ENCODE data around the gene TULP4. TPM values are rescaled to one million over a fixed set of nuclear protein-coding genes. Genes with fewer than 3 reads are reported as not detected.
"Not testable (repeated sequence)": the region's sequence is repeated elsewhere in the genome, so short reads cannot be mapped to it uniquely, and the experiment has no call there.

TULP4 gene
- total and polyA plus RNA-seq, 4 experiments from 2014 or later: 14.8 to 94.1 (median 63.6) TPM

DNA sequence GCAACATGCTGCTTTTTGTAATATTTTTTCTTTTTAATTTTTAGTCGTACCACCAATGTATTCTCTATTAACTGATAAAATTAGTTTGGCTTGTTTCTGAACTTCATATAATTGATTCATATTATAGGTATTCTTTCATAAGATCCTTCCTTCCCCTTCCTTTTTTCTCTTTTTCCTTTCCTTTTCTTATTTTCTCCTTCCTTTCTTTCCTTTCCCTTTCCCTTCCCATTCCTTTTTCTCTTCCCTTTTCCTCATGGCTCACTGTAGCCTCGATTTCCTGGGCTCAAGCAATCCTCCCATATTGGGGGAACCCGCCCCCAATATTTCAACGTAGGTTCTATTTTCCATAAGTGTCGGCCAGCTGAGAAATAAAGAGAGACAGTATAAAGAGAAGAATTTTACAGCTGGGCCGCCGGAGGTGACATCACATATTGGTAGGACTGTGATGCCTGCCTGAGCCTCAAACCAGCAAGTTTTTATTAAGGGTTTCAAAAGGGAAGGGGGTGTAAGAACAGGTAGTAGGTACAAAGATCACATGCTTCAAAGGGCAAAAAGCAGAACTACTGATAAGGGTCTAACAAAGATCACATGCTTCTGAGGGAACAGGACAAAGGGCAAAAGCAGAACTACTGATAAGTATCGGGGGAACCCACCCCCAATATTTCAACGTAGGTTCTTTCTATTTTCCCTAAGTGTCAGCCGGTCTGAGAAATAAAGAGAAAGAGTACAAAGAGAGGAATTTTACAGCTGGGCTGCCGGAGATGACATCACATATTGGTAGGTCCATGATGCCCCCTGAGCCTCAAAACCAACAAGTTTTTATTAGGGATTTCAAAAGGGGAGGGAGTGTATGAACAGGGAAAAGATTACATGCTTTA lies 16.1 kb upstream of the TULP4 start:
- peak overlapping the region in 4 of 7 donors; percentile 4 to 78 (median 38) for H3K27ac Mint-ChIP-seq
- peaks cover 6 to 15% (median 12%) of the 10 kb centered on the region in 4 donors for H3K4me1 Mint-ChIP-seq
- H3K4me3 ChIP-seq (ENCODE audit: low read length in 2 of 2); DNase-seq; H3K27ac ChIP-seq (ENCODE audit: low read depth, low read length); H3K27me3 ChIP-seq (ENCODE audit: insufficient read depth, low read length); H3K9me3 ChIP-seq (ENCODE audit: control insufficient read depth in 1 of 2, low read length in 2 of 2); H3K4me3 Mint-ChIP-seq; H3K27me3 Mint-ChIP-seq; H3K36me3 ChIP-seq (ENCODE audit: insufficient read depth, low read length); POLR2A ChIA-PET (ENCODE audit: partially characterized antibody); intact Hi-C loops (cut with micrococcal nuclease); CTCF ChIA-PET (ENCODE audit: partially characterized antibody): not testable (repeated sequence)
- peaks cover 11% of the 10 kb centered on the region for H3K4me1 ChIP-seq (ENCODE audit: insufficient read depth, low read length)
- peaks cover 41 to 51% of the 10 kb centered on the region in 2 donors for H3K36me3 Mint-ChIP-seq
- peaks cover 0 to 25% (median 19%) of the 10 kb centered on the region in 8 donors for H3K9me3 Mint-ChIP-seq

DNA sequence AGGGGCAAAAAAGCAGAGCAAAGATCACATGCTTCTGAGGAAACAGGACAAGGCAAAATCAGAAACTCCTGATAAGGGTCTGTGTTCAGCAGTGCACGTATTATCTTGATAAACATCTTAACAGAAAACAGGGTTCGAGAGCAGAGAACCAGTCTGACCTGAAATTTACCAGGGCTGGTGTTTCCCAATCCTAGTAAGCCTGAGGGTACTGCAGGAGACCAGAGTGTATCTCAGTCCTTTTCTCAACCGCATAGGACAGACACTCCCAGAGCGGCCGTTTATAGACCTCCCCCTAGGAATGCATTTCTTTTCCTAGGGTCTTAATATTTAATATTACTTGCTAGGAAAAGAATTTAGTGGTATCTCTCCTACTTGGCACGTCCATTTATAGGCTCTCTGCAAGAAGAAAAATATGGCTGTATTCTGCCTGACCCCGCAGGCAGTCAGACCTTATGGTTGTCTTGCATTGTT lies 15.4 kb upstream of the TULP4 start:
- H3K27me3 ChIP-seq (ENCODE audit: insufficient read depth, low read length); H3K4me3 ChIP-seq (ENCODE audit: low read length in 2 of 2); H3K27me3 Mint-ChIP-seq; H3K4me3 Mint-ChIP-seq; intact Hi-C loops (cut with micrococcal nuclease); H3K36me3 ChIP-seq (ENCODE audit: insufficient read depth, low read length); H3K9me3 ChIP-seq (ENCODE audit: control insufficient read depth in 1 of 2, low read length in 2 of 2); H3K4me1 ChIP-seq (ENCODE audit: insufficient read depth, low read length); DNase-seq; H3K4me1 Mint-ChIP-seq; H3K27ac ChIP-seq (ENCODE audit: low read depth, low read length); CTCF ChIA-PET (ENCODE audit: partially characterized antibody); POLR2A ChIA-PET (ENCODE audit: partially characterized antibody): not testable (repeated sequence)
- H3K9me3 Mint-ChIP-seq: peaks cover 0 to 25% (median 19%) of the 10 kb centered on the region in 8 donors
- peak overlapping the region in 1 of 7 donors; percentile 4 for H3K27ac Mint-ChIP-seq
- H3K36me3 Mint-ChIP-seq: peaks cover 41 to 51% of the 10 kb centered on the region in 2 donors

DNA sequence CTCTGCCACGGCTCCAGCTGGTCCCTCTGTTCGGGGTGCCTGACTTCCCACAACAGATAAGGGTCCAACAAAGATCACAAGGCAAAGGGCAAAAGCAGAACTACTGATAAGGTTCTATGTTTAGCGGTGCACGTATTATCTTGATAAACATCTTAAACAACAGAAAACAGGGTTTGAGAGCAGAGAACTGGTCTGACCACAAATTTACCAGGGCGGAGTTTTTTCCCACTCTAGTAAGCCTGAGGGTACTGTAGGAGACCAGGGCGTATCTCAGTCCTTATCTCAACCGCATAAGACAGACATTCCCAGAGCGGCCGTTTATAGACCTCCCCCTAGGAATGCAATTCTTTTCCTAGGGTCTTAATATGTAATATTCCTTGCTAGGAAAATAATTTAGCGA lies 14.6 kb upstream of the TULP4 start:
- H3K27me3 Mint-ChIP-seq; POLR2A ChIA-PET (ENCODE audit: partially characterized antibody); H3K27ac ChIP-seq (ENCODE audit: low read depth, low read length); H3K4me3 ChIP-seq (ENCODE audit: low read length in 2 of 2); H3K27ac Mint-ChIP-seq; CTCF ChIA-PET (ENCODE audit: partially characterized antibody); H3K27me3 ChIP-seq (ENCODE audit: insufficient read depth, low read length); DNase-seq; H3K4me1 Mint-ChIP-seq; H3K36me3 ChIP-seq (ENCODE audit: insufficient read depth, low read length); H3K4me1 ChIP-seq (ENCODE audit: insufficient read depth, low read length); H3K9me3 ChIP-seq (ENCODE audit: control insufficient read depth in 1 of 2, low read length in 2 of 2); H3K4me3 Mint-ChIP-seq; intact Hi-C loops (cut with micrococcal nuclease): not testable (repeated sequence)
- Mint-ChIP-seq H3K36me3 (peaks cover 41 to 48% of the 10 kb centered on the region in 2 donors), H3K9me3 (peaks cover 0 to 25% (median 19%) of the 10 kb centered on the region in 8 donors)

DNA sequence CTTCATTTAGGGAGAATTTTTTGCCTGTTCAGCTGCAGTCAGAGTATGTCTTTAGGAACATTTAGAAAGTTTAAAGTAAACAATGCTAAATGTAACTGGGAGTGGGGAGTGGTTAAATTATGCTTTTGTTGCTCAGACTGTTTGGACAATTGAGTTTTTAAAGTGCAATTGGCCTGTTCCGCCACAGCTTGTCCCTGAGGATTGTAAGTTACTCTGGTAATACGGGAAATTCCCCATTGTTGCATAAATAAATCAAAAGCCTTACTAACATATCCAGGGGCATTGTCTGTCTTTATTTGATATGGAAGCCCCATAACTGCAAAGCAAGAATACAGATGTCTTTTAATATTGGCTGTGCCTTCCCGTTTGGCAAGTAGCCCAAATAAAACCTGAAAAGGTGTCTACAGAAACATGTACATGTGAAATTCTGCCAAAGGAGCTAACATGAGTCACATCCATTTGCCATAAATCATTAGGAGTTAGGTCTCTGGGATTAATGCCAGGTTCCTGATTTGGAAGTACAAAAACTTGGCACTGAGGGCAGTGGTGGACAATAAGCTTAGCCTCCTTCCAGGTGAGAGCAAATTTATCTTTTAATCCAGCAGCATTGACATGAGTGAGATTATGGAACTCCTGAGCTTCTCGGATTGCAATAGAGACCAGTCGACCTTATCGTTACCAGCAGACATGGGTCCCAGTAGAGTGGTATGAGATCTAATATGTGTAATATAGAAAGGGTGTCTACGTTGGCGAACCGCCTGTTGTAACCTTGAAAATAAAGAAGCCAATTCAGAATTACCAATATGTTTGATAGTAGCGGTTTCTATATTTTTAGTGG lies 11.7 kb upstream of the TULP4 start:
- peaks cover 41 to 42% of the 10 kb centered on the region in 2 donors for H3K36me3 Mint-ChIP-seq
- H3K4me3 ChIP-seq (ENCODE audit: low read length in 2 of 2); H3K4me1 Mint-ChIP-seq; H3K27me3 Mint-ChIP-seq; H3K4me1 ChIP-seq (ENCODE audit: insufficient read depth, low read length); H3K9me3 ChIP-seq (ENCODE audit: control insufficient read depth in 1 of 2, low read length in 2 of 2); intact Hi-C loops (cut with micrococcal nuclease); H3K27ac ChIP-seq (ENCODE audit: low read depth, low read length); H3K36me3 ChIP-seq (ENCODE audit: insufficient read depth, low read length); DNase-seq; H3K4me3 Mint-ChIP-seq; POLR2A ChIA-PET (ENCODE audit: partially characterized antibody); H3K27me3 ChIP-seq (ENCODE audit: insufficient read depth, low read length); H3K27ac Mint-ChIP-seq: not testable (repeated sequence)
- CTCF ChIA-PET (ENCODE audit: partially characterized antibody): interaction anchor here (1.4 kb wide), 1 partner anchor 34 kb away, joined by 3 read pairs; no protein-coding TSS in a partner anchor
- H3K9me3 Mint-ChIP-seq: peaks cover 0 to 25% (median 19%) of the 10 kb centered on the region in 8 donors

DNA sequence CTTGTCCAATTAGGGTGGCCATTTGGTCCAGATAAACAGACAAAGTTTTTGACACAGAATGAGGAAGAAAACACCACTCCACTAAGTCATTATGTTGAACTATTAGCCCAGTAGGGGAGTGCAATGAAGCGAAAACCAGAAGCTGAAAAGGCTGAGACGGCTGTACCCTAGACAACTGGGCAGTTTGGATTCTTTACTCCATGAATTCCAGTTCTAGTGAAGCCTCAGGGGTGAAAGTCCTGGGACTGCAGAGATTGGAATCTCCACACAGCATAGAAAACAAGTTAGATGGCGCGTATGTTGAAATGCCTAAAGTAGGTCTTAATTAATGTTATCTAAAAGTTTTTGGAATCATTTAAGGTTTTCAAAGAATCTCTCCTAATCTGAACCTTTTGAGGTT lies 10.7 kb upstream of the TULP4 start:
- intact Hi-C loops (cut with micrococcal nuclease); H3K27ac ChIP-seq (ENCODE audit: low read depth, low read length); H3K27me3 Mint-ChIP-seq; H3K4me3 ChIP-seq (ENCODE audit: low read length in 2 of 2); H3K27me3 ChIP-seq (ENCODE audit: insufficient read depth, low read length); H3K4me1 Mint-ChIP-seq; H3K4me1 ChIP-seq (ENCODE audit: insufficient read depth, low read length); POLR2A ChIA-PET (ENCODE audit: partially characterized antibody); H3K36me3 ChIP-seq (ENCODE audit: insufficient read depth, low read length); H3K27ac Mint-ChIP-seq; DNase-seq; H3K9me3 ChIP-seq (ENCODE audit: control insufficient read depth in 1 of 2, low read length in 2 of 2); H3K4me3 Mint-ChIP-seq: not testable (repeated sequence)
- CTCF ChIA-PET (ENCODE audit: partially characterized antibody): interaction anchor here (1.4 kb wide), 1 partner anchor 33 kb away, joined by 3 read pairs; no protein-coding TSS in a partner anchor
- peaks cover 31 to 35% of the 10 kb centered on the region in 2 donors for H3K36me3 Mint-ChIP-seq
- H3K9me3 Mint-ChIP-seq: peaks cover 0 to 19% (median 12%) of the 10 kb centered on the region in 8 donors

- H3K27me3 ChIP-seq (ENCODE audit: insufficient read depth, low read length); H3K4me1 Mint-ChIP-seq; DNase-seq; H3K4me3 Mint-ChIP-seq; H3K27me3 Mint-ChIP-seq; CTCF ChIA-PET (ENCODE audit: partially characterized antibody); H3K36me3 ChIP-seq (ENCODE audit: insufficient read depth, low read length); intact Hi-C loops (cut with micrococcal nuclease); H3K4me3 ChIP-seq (ENCODE audit: low read length in 2 of 2); H3K9me3 ChIP-seq (ENCODE audit: control insufficient read depth in 1 of 2, low read length in 2 of 2); POLR2A ChIA-PET (ENCODE audit: partially characterized antibody); H3K27ac Mint-ChIP-seq; H3K27ac ChIP-seq (ENCODE audit: low read depth, low read length); H3K4me1 ChIP-seq (ENCODE audit: insufficient read depth, low read length): not testable (repeated sequence)
- H3K9me3 Mint-ChIP-seq: peaks cover 0 to 13% (median 7%) of the 10 kb centered on the region in 8 donors
- H3K36me3 Mint-ChIP-seq: peaks cover 28 to 29% of the 10 kb centered on the region in 2 donors
These were observed 10.0 kb upstream of the TULP4 start for GRCh38 chr6:158302195-158302796.

GRCh38 chr6:158303210-158303731 lies 9.0 kb upstream of the TULP4 start:
- DNase-seq: no peak

More at GRCh38 chr6:158303210-158303731, 9.0 kb upstream of the TULP4 start:
- H3K27me3 Mint-ChIP-seq: no peaks in the 10 kb centered on the region
- H3K9me3 Mint-ChIP-seq: peaks cover 0 to 5% (median 3%) of the 10 kb centered on the region in 8 donors
- peaks cover 25 to 26% of the 10 kb centered on the region in 2 donors for H3K36me3 Mint-ChIP-seq
- no peaks in the 10 kb centered on the region for H3K4me1 ChIP-seq (ENCODE audit: insufficient read depth, low read length)
- no peaks in the 10 kb centered on the region for H3K27me3 ChIP-seq (ENCODE audit: insufficient read depth, low read length)
- H3K36me3 ChIP-seq (ENCODE audit: insufficient read depth, low read length): no peaks in the 10 kb centered on the region
- H3K4me3 ChIP-seq (ENCODE audit: low read length in 2 of 2): no peak overlapping the region
- H3K4me3 Mint-ChIP-seq: no peak overlapping the region
- peaks cover 0 to 4% (median 2%) of the 10 kb centered on the region in 4 donors for H3K4me1 Mint-ChIP-seq
- no peak overlapping the region for H3K27ac Mint-ChIP-seq
- intact Hi-C loops (cut with micrococcal nuclease): no loop called here
- ChIA-PET CTCF (ENCODE audit: partially characterized antibody) (no interaction called here), POLR2A (ENCODE audit: partially characterized antibody) (no interaction called here)
- H3K9me3 ChIP-seq (ENCODE audit: control insufficient read depth in 1 of 2, low read length in 2 of 2): no peaks in the 10 kb centered on the region
- no peak overlapping the region for H3K27ac ChIP-seq (ENCODE audit: low read depth, low read length)

Data from CD4-positive, alpha-beta memory T cell (primary cell).